ENCODE measurements around the gene RABEP2. TPM values are rescaled to one million over a fixed set of nuclear protein-coding genes. Genes with fewer than 3 reads are reported as not detected.
"Not testable (repeated sequence)": the region's sequence is repeated elsewhere in the genome, so short reads cannot be mapped to it uniquely, and the experiment has no call there.

RABEP2 gene
- total RNA-seq, result 10 to 100 TPM; 19.9 to 30.3 (median 27.3) TPM
- 1 to 10 TPM; 4.4 to 7.5 TPM for polyA plus RNA-seq
- total RNA-seq, result 42.5 reads per million, percentile 68 among the genes with 10 or more reads in this experiment

DNA sequence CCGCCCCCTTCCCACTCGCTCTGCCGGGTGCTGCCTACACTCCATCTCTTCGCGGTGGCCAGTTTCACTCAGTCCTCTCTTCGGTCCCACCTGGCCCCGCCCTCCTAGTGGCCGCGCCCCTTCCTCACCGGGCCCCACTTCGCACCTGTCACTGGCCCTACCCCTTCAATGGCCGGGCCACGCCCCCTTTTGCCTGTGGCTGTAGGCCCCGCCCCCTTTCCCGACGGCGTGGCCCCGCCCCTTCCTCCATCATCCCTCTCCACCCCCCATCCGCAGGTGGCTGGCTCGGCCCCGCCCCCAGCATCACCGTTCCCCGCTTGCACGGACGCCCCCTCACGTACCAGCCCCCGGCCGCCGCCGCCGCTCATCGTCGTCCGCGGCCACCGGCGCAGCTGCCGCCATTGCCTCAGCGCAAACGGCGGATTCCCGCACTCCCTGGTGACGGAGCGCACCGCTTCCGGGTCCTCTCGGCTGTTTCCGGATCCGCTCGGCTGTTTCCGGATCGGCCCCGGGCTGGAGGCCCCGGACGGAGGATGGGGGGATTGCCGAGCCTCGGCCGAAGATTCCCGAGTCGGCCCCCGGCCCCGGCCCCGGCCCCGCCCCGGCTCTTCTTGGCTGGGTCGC, at the start of gene RABEP2:
RABEP2 (minus strand) TSS at position 477 of the 624 bp plus-strand sequence; CDS start at position 402, 75 bp downstream.
- Histone ChIP-seq H3K27ac (ENCODE audit: low read depth, low read length) (peak within 1 kb of the TSS; percentile 99), H3K9me3 (ENCODE audit: control insufficient read depth in 2 of 3, low read length in 3 of 3) (no peaks in the 10 kb centered on the region), H3K36me3 (ENCODE audit: control insufficient read depth in 2 of 3, insufficient read depth in 3 of 3, low read length in 3 of 3) (peaks cover 0 to 22% (median 0%) of the 10 kb centered on the region in 3 experiments), H3K4me3 (ENCODE audit: low read length) (peak within 1 kb of the TSS; percentile 74), H3K27me3 (ENCODE audit: control insufficient read depth in 2 of 2, insufficient read depth in 2 of 2, low read length in 2 of 2) (no peaks in the 10 kb centered on the region), H3K4me1 (ENCODE audit: control insufficient read depth in 2 of 2, insufficient read depth in 2 of 2, low read length in 2 of 2) (peaks cover 7 to 8% of the 10 kb centered on the region in 2 donors)
- Mint-ChIP-seq H3K27ac (peak within 1 kb of the TSS; percentile 97 to 99 (median 99)), H3K4me3 (peak within 1 kb of the TSS; percentile 89 to 97 (median 94)), H3K27me3 (no peaks in the 10 kb centered on the region), H3K9me3 (no peaks in the 10 kb centered on the region), H3K36me3 (peaks cover 0 to 6% (median 3%) of the 10 kb centered on the region in 5 donors), H3K4me1 (peaks cover 15 to 24% (median 19%) of the 10 kb centered on the region in 7 donors)
- peak; percentile 89 to 100 (median 96) for DNase-seq
- peak; percentile 89 for ATAC-seq
- CTCF ChIA-PET, result interaction anchor here (0.6 to 2.7 kb wide), 3 partner anchors 20 to 1507 kb away, joined by 3 to 11 read pairs (median 5); partner anchors contain the start of gene ATXN2L
- intact Hi-C loops (cut with micrococcal nuclease), result loop anchor here (1.0 to 5.0 kb wide), 10 partner anchors 11 to 103 kb away; partner anchors contain the start of genes SH2B1 (in 2 of the 2), TUFM (in 2 of the 2), ATXN2L (in 1 of the 2) and LAT (in 1 of the 2)
- POLR2A ChIA-PET, result interaction anchor here (1.0 to 3.4 kb wide), 14 partner anchors 8 to 106 kb away, joined by 3 to 14 read pairs (median 4); partner anchors contain the start of genes ATXN2L, NFATC2IP and TUFM

DNA sequence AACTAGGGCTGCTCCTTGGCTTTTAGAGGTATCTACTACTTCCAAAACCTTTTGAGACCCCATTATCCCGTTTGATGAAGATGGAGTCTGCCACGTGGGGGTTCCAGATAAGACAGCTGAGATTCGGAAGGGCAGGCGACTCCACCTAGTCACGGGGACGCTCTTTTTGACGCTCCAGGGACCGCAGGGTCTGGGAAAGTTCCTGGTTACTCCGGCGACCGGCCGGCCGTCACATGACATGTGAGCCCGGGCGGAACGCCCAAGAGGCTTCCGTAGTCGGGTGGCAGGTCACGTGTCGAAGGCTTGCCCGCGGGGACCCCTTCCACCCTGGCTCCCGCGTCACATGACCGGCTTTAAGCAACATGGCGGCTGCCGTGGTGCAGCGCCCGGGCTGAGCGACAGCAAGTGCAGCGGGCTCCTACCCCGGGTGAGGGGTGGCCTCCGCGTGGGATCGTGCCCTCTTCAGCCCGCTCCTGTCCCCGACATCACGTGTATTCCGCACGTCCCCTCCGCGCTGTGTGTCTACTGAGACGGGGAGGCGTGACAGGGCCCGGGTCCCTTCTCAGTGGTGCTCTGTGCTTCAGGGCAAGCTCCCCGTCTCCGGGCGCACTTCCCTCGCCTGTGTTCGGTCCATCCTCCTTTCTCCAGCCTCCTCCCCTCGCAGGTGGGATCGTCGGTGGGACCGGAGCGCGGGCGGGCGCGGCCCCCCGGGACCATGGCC, 49.6 kb upstream of the RABEP2 start, which contains the start of gene SPNS1:
SPNS1 (plus strand) TSS at position 342 of the 721 bp plus-strand sequence; CDS start at position 716, 374 bp downstream.
- peak within 1 kb of the TSS; percentile 96 to 99 (median 98) for H3K4me3 Mint-ChIP-seq
- peaks cover 0 to 4% (median 0%) of the 10 kb centered on the region in 11 donors for H3K9me3 Mint-ChIP-seq
- peaks cover 0 to 13% (median 6%) of the 10 kb centered on the region in 5 donors for H3K36me3 Mint-ChIP-seq
- intact Hi-C loops (cut with micrococcal nuclease), result loop anchor here in 1 of 2 donors (1.0 to 2.0 kb wide), 4 partner anchors 14 to 50 kb away; partner anchors contain the start of gene RABEP2
- Histone ChIP-seq H3K27ac (ENCODE audit: low read depth, low read length) (peak within 1 kb of the TSS; percentile 75), H3K4me1 (ENCODE audit: control insufficient read depth in 2 of 2, insufficient read depth in 2 of 2, low read length in 2 of 2) (peaks cover 5 to 12% of the 10 kb centered on the region in 2 donors), H3K27me3 (ENCODE audit: control insufficient read depth in 2 of 2, insufficient read depth in 2 of 2, low read length in 2 of 2) (no peaks in the 10 kb centered on the region), H3K4me3 (ENCODE audit: low read length) (peak within 1 kb of the TSS; percentile 80), H3K36me3 (ENCODE audit: control insufficient read depth in 2 of 3, insufficient read depth in 3 of 3, low read length in 3 of 3) (peaks cover 0 to 27% (median 0%) of the 10 kb centered on the region in 3 experiments), H3K9me3 (ENCODE audit: control insufficient read depth in 2 of 3, low read length in 3 of 3) (no peaks in the 10 kb centered on the region)
- DNase-seq (peak; percentile 77 to 96 (median 87)), ATAC-seq (peak; percentile 95)
- H3K4me1 Mint-ChIP-seq, result peaks cover 30 to 48% (median 41%) of the 10 kb centered on the region in 7 donors
- ChIA-PET CTCF (interaction anchor here (1.1 to 1.8 kb wide), 6 partner anchors 9 to 36 kb away, joined by 3 to 7 read pairs (median 5); no protein-coding TSS in a partner anchor), POLR2A (interaction anchor here (0.6 to 8.9 kb wide), 12 partner anchors 12 to 595 kb away, joined by 3 to 143 read pairs (median 5); partner anchors contain the start of genes LAT, NFATC2IP and SH2B1)
- no peaks in the 10 kb centered on the region for H3K27me3 Mint-ChIP-seq
- peak within 1 kb of the TSS; percentile 91 to 99 (median 96) for H3K27ac Mint-ChIP-seq

DNA sequence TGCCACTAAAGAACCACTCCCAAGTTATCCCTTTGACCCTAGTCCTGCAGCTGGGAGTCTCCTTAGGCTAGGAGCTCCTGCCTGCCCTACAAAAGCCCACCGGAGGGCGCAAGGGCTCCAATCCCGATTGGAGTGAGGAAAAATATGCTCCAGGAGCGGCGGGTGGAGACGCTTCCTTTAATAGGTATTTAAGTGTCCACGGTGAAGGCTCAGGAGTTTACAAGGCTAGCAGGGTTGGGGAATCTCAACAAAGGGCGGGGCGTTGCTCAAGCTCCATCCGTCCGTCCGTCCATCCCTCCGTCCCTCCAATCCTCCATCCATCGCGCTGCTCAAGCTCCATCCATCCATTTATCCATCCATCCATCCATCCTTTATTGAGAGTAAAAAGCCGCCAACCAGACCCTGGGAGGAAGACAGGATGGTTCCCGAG, 49.0 kb upstream of the RABEP2 start:
- no peaks in the 10 kb centered on the region for H3K27me3 Mint-ChIP-seq
- peaks cover 0 to 21% (median 0%) of the 10 kb centered on the region in 3 experiments for H3K36me3 ChIP-seq (ENCODE audit: control insufficient read depth in 2 of 3, insufficient read depth in 3 of 3, low read length in 3 of 3)
- DNase-seq (peak in 1 of 9 donors; percentile 42), ATAC-seq (peak; percentile 3)
- H3K27me3 ChIP-seq (ENCODE audit: control insufficient read depth in 2 of 2, insufficient read depth in 2 of 2, low read length in 2 of 2), result no peaks in the 10 kb centered on the region
- H3K36me3 Mint-ChIP-seq, result peaks cover 0 to 13% (median 6%) of the 10 kb centered on the region in 5 donors
- ChIA-PET POLR2A (interaction anchor here (0.6 to 8.9 kb wide), 13 partner anchors 12 to 110 kb away, joined by 3 to 143 read pairs (median 5); partner anchors contain the start of genes LAT, NFATC2IP and SH2B1), CTCF (interaction anchor here (0.6 to 1.8 kb wide), 8 partner anchors 10 to 420 kb away, joined by 3 to 7 read pairs (median 5); partner anchors contain the start of gene SGF29)
- H3K27ac ChIP-seq (ENCODE audit: low read depth, low read length), result peak overlapping the region; percentile 75
- peak overlapping the region; percentile 80 for H3K4me3 ChIP-seq (ENCODE audit: low read length)
- no peaks in the 10 kb centered on the region for H3K9me3 ChIP-seq (ENCODE audit: control insufficient read depth in 2 of 3, low read length in 3 of 3)
- peaks cover 0 to 4% (median 0%) of the 10 kb centered on the region in 11 donors for H3K9me3 Mint-ChIP-seq
- peak overlapping the region; percentile 91 to 99 (median 96) for H3K27ac Mint-ChIP-seq
- peak overlapping the region; percentile 96 to 99 (median 98) for H3K4me3 Mint-ChIP-seq
- peaks cover 5 to 12% of the 10 kb centered on the region in 2 donors for H3K4me1 ChIP-seq (ENCODE audit: control insufficient read depth in 2 of 2, insufficient read depth in 2 of 2, low read length in 2 of 2)
- intact Hi-C loops (cut with micrococcal nuclease), result loop anchor here in 1 of 2 donors (1.0 to 2.0 kb wide), 4 partner anchors 14 to 51 kb away; partner anchors contain the start of gene RABEP2
- peaks cover 30 to 48% (median 41%) of the 10 kb centered on the region in 7 donors for H3K4me1 Mint-ChIP-seq

DNA sequence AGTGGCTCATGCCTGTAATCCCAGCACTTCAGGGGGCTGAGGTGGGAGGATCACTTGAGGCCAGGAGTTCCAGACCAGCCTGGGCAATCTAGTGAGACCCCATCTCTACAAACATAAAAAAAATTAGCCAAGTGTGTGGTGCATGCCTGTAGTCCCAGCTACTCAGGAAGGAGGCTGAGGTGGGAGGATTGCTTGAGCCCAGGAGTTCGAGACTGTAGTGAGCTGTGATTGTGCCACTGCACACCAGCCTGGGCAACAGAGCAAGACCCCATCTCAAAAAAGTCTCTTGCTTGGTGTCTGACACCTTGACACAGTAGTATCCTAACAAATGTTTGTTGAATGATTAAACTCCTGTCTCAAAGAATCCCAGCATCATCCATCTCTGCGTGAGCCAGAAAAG, 44.7 kb upstream of the RABEP2 start:
- peaks cover 0 to 16% (median under 1%) of the 10 kb centered on the region in 3 experiments for H3K36me3 ChIP-seq (ENCODE audit: control insufficient read depth in 2 of 3, insufficient read depth in 3 of 3, low read length in 3 of 3)
- ATAC-seq; H3K9me3 Mint-ChIP-seq; H3K4me3 ChIP-seq (ENCODE audit: low read length); H3K4me1 ChIP-seq (ENCODE audit: control insufficient read depth in 2 of 2, insufficient read depth in 2 of 2, low read length in 2 of 2); H3K27ac ChIP-seq (ENCODE audit: low read depth, low read length); intact Hi-C loops (cut with micrococcal nuclease); H3K27me3 ChIP-seq (ENCODE audit: control insufficient read depth in 2 of 2, insufficient read depth in 2 of 2, low read length in 2 of 2); H3K4me3 Mint-ChIP-seq; CTCF ChIA-PET; H3K9me3 ChIP-seq (ENCODE audit: control insufficient read depth in 2 of 3, low read length in 3 of 3); H3K27me3 Mint-ChIP-seq; H3K36me3 Mint-ChIP-seq; DNase-seq: not testable (repeated sequence)
- Mint-ChIP-seq H3K4me1 (peaks cover 4 to 12% (median 10%) of the 10 kb centered on the region in 7 donors), H3K27ac (peak overlapping the region in 1 of 9 donors; percentile 48)
- POLR2A ChIA-PET, result interaction anchor here (1.0 to 1.7 kb wide), 3 partner anchors 9 to 18 kb away, joined by 3 to 6 read pairs (median 4); no protein-coding TSS in a partner anchor

DNA sequence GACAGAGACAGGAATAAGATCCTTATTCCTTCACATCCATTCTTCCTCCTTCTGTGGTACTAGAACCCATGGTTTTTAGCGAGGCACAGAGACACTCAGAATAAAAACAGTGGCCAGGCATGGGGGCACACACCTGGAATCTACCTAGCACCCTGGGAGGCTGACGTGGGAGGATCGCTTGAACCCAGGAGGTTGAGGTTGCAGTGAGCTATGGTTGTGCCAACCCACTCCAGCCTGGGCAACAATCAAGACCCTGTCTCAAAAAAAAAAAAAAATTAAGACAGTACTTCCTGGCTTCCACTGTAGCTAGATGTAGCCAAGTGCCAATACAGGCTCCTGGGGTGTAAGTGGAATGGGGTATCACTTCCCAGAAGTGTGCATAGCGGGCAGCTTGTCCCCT, 42.1 kb upstream of the RABEP2 start:
- no peaks in the 10 kb centered on the region for H3K9me3 Mint-ChIP-seq
- no peak overlapping the region for H3K4me3 ChIP-seq (ENCODE audit: low read length)
- peak overlapping the region in 1 of 9 donors; percentile 43 for H3K27ac Mint-ChIP-seq
- H3K36me3 Mint-ChIP-seq, result peaks cover 0 to 22% (median 8%) of the 10 kb centered on the region in 5 donors
- no peaks in the 10 kb centered on the region for H3K27me3 Mint-ChIP-seq
- DNase-seq, result no peak
- H3K36me3 ChIP-seq (ENCODE audit: control insufficient read depth in 2 of 3, insufficient read depth in 3 of 3, low read length in 3 of 3), result peaks cover 0 to 36% (median 6%) of the 10 kb centered on the region in 3 experiments
- H3K4me1 Mint-ChIP-seq, result no peaks in the 10 kb centered on the region
- intact Hi-C loops (cut with micrococcal nuclease), result no loop called here
- no peaks in the 10 kb centered on the region for H3K9me3 ChIP-seq (ENCODE audit: control insufficient read depth in 2 of 3, low read length in 3 of 3)
- no peak overlapping the region for H3K4me3 Mint-ChIP-seq
- ChIA-PET POLR2A (interaction anchor here (0.6 kb wide), 2 partner anchors 113 to 122 kb away, joined by 3 read pairs; no protein-coding TSS in a partner anchor), CTCF (interaction anchor here (1.8 kb wide), 1 partner anchor 10 kb away, joined by 6 read pairs; no protein-coding TSS in a partner anchor)
- H3K27me3 ChIP-seq (ENCODE audit: control insufficient read depth in 2 of 2, insufficient read depth in 2 of 2, low read length in 2 of 2), result no peaks in the 10 kb centered on the region
- no peak overlapping the region for H3K27ac ChIP-seq (ENCODE audit: low read depth, low read length)
- H3K4me1 ChIP-seq (ENCODE audit: control insufficient read depth in 2 of 2, insufficient read depth in 2 of 2, low read length in 2 of 2), result no peaks in the 10 kb centered on the region
- ATAC-seq, result no peak

All from naive thymus-derived CD4-positive, alpha-beta T cell (primary cell).